A549 (cell line): ENCODE measurements around the gene SPSB4. TPM values are rescaled to one million over a fixed set of nuclear protein-coding genes. Genes with fewer than 3 reads are reported as not detected.

Source experiments
- ATAC-seq, 2 experiments: fragments of 200-7000 bp in 1 of 2; fragments of >200 bp in 1 of 2; cut with Nextera tagmentation in 1 of 2; cut with Tn5 transposase in 1 of 2; 3 replicates each; pipeline versions ENCODE4 v1.8.0 to v1.9.1; 2018 to 2020; ENCODE audit warnings: mild to moderate bottlenecking in 1 of 2, moderate library complexity in 1 of 2
- CTCF ChIA-PET: fragments of 300-600 bp; sonication (Branson Sonifier 250); formaldehyde crosslinking; extraction: SDS; loops from one replicate; lab custom pipeline; 2021; ENCODE audit warnings: antibody characterized with exemption, inconsistent platforms; lab: Yijun Ruan, JAX
- POLR2A ChIA-PET: fragments of 350-600 bp; formaldehyde crosslinking; extraction: SDS; loops from one replicate; lab custom pipeline; 2021; ENCODE audit warnings: antibody characterized with exemption, inconsistent platforms; lab: Yijun Ruan, JAX
- DNase-seq, 2 experiments: peaks; one replicate each; pipeline versions ENCODE4 v3.0.0 to v3.0.0-alpha.2; 2011 to 2016; ENCODE audit warnings: low read depth in 1 of 2, low spot score in 1 of 2
- FAIRE-seq: peaks from 2 replicates; lab custom pipeline; 2011; peaks lifted over from hg19 to GRCh38; lab: Jason Lieb, UNC
- H3K27ac ChIP-seq, 2 experiments: fragments of >200 bp; sonication (Bioruptor Twin); formaldehyde crosslinking; 3 replicates each; pipeline ENCODE4 v1.5.1; 2016 to 2017
- H3K4me1 ChIP-seq: fragments of >200 bp; sonication (Bioruptor Twin); formaldehyde crosslinking; 3 replicates; pipeline ENCODE4 v1.6.1; 2016
- H3K4me2 ChIP-seq: fragments of >200 bp; sonication (Bioruptor Twin); formaldehyde crosslinking; 3 replicates; pipeline ENCODE4 v1.6.1; 2016
- H3K4me3 ChIP-seq: fragments of >200 bp; sonication (Bioruptor Twin); formaldehyde crosslinking; 3 replicates; pipeline ENCODE4 v1.5.1; 2016
- H3K9me3 ChIP-seq: fragments of >200 bp; sonication (Bioruptor Twin); formaldehyde crosslinking; 3 replicates; pipeline ENCODE4 v1.6.1; 2016
- ATOH8 ChIP-seq: fragments of 250-450 bp; sonication (Bioruptor Pico); IDR thresholded peaks from 2 replicates; pipeline ENCODE4 v1.5.0; 2020; ENCODE audit warnings: low read depth, mild to moderate bottlenecking, moderate library complexity
- BCL3 ChIP-seq: fragments of >200 bp; sonication (Bioruptor Twin); formaldehyde crosslinking; IDR thresholded peaks from 3 replicates; pipeline ENCODE4 v1.6.1; 2016
- BHLHE40 ChIP-seq: IDR thresholded peaks from 2 replicates; pipeline ENCODE4 v1.6.1; 2012; ENCODE audit warnings: low read depth, low read length, inconsistent platforms
- CEBPB ChIP-seq, 2 experiments: fragments of >200 bp in 1 of 2; sonication (Bioruptor Twin) in 1 of 2; formaldehyde crosslinking in 1 of 2; IDR thresholded peaks; 2 replicates each; pipeline ENCODE4 v1.6.1; 2012 to 2016
- CHD2 ChIP-seq: fragments of 150-350 bp; IDR thresholded peaks from 2 replicates; pipeline ENCODE4 v1.6.1; 2014; ENCODE audit warnings: low read length; ENCODE audit not compliant: partially characterized antibody
- CHD4 ChIP-seq: fragments of 200-600 bp; sonication (generic); IDR thresholded peaks from 2 replicates; pipeline ENCODE4 v1.6.1; 2016; ENCODE audit warnings: antibody characterized with exemption, mild to moderate bottlenecking, borderline replicate concordance
- CTCF ChIP-seq: fragments of >200 bp; sonication (Bioruptor Twin); formaldehyde crosslinking; IDR thresholded peaks from 3 replicates; pipeline ENCODE4 v1.5.1; 2016
- E2F6 ChIP-seq: IDR thresholded peaks from 2 replicates; pipeline ENCODE4 v1.6.1; 2012; ENCODE audit warnings: low read depth, borderline replicate concordance
- EHMT2 ChIP-seq: fragments of 200-600 bp; sonication (generic); IDR thresholded peaks from 2 replicates; pipeline ENCODE4 v1.6.1; 2016; ENCODE audit warnings: antibody characterized with exemption, low read depth, mild to moderate bottlenecking, moderate library complexity
- ELK1 ChIP-seq: fragments of 150-350 bp; IDR thresholded peaks from 2 replicates; pipeline ENCODE4 v1.6.1; 2014; ENCODE audit warnings: low read depth, mild to moderate bottlenecking, low read length
- EP300 ChIP-seq, 2 experiments: fragments of >200 bp; sonication (Bioruptor Twin); formaldehyde crosslinking; IDR thresholded peaks; 2 replicates in 1 of 2; 3 replicates in 1 of 2; pipeline ENCODE4 v1.6.1; 2016 to 2017
- ESRRA ChIP-seq: fragments of 150-350 bp; IDR thresholded peaks from 2 replicates; pipeline ENCODE4 v1.6.1; 2014; ENCODE audit warnings: mild to moderate bottlenecking, low read length, borderline replicate concordance
- FOSL2 ChIP-seq, 2 experiments: fragments of 450-650 bp in 1 of 2; fragments of >200 bp in 1 of 2; sonication (Bioruptor Twin) in 1 of 2; formaldehyde crosslinking; IDR thresholded peaks; 2 replicates each; pipeline versions ENCODE4 v1.5.0 to v1.6.1; 2016 to 2020; ENCODE audit warnings: mild to moderate bottlenecking in 1 of 2, moderate library complexity in 1 of 2
- HEYL ChIP-seq: fragments of 250-450 bp; sonication (Bioruptor Pico); IDR thresholded peaks from 2 replicates; pipeline ENCODE4 v1.8.0; 2021; ENCODE audit warnings: mild to moderate bottlenecking, moderate library complexity
- HMGXB4 ChIP-seq: fragments of 250-450 bp; sonication (Bioruptor Pico); IDR thresholded peaks from 2 replicates; pipeline ENCODE4 v1.5.0; 2021; ENCODE audit warnings: mild to moderate bottlenecking, moderate library complexity, borderline replicate concordance
- JUN ChIP-seq, 2 experiments: fragments of >200 bp; sonication (Bioruptor Twin); formaldehyde crosslinking; IDR thresholded peaks; 2 replicates in 1 of 2; 3 replicates in 1 of 2; pipeline ENCODE4 v1.6.1; 2016 to 2017
- KDM1A ChIP-seq: fragments of 200-600 bp; sonication (generic); IDR thresholded peaks from 2 replicates; pipeline ENCODE4 v1.6.1; 2016; ENCODE audit warnings: low read depth, mild to moderate bottlenecking
- KDM5A ChIP-seq: fragments of 200-600 bp; sonication (generic); IDR thresholded peaks from 2 replicates; pipeline ENCODE4 v1.6.1; 2016; ENCODE audit warnings: antibody characterized with exemption, mild to moderate bottlenecking
- MAX ChIP-seq: IDR thresholded peaks from 2 replicates; pipeline ENCODE4 v1.6.1; 2012
- NPAS2 ChIP-seq: fragments of 250-450 bp; sonication (Bioruptor Pico); IDR thresholded peaks from 2 replicates; pipeline ENCODE4 v1.8.0; 2022; ENCODE audit warnings: mild to moderate bottlenecking, moderate library complexity, borderline replicate concordance
- NR3C1 ChIP-seq: fragments of >200 bp; sonication (Bioruptor Twin); formaldehyde crosslinking; IDR thresholded peaks from 3 replicates; pipeline ENCODE4 v1.6.1; 2017
- PBX3 ChIP-seq: IDR thresholded peaks from 2 replicates; pipeline ENCODE4 v1.6.1; 2012
- PHF8 ChIP-seq: fragments of 200-600 bp; sonication (generic); IDR thresholded peaks from 2 replicates; pipeline ENCODE4 v1.6.1; 2016; ENCODE audit warnings: low read depth, mild to moderate bottlenecking, antibody characterized with exemption, moderate library complexity, borderline replicate concordance
- POLR2A ChIP-seq: IDR thresholded peaks from 2 replicates; pipeline ENCODE4 v1.6.1; 2012; ENCODE audit warnings: mild to moderate bottlenecking, low read length
- POLR2AphosphoS2 ChIP-seq: conservative IDR thresholded peaks from 2 replicates; pipeline ENCODE4 v1.6.1; 2012; ENCODE audit warnings: low read length, improper control_type of control experiment, inconsistent platforms
- RAD21 ChIP-seq, 2 experiments: fragments of >200 bp in 1 of 2; sonication (Bioruptor Twin) in 1 of 2; formaldehyde crosslinking in 1 of 2; IDR thresholded peaks in 1 of 2; conservative IDR thresholded peaks in 1 of 2; 2 replicates in 1 of 2; 3 replicates in 1 of 2; pipeline ENCODE4 v1.6.1; 2012 to 2018; ENCODE audit warnings: inconsistent platforms in 1 of 2
- RARB ChIP-seq: fragments of 250-450 bp; sonication (Bioruptor Pico); IDR thresholded peaks from 2 replicates; pipeline ENCODE4 v1.8.0; 2021; ENCODE audit warnings: mild to moderate bottlenecking, moderate library complexity
- RCOR1 ChIP-seq: fragments of 150-350 bp; IDR thresholded peaks from 2 replicates; pipeline ENCODE4 v1.6.1; 2014; ENCODE audit warnings: antibody characterized with exemption, low read length, low read depth
- RNF2 ChIP-seq: fragments of 200-600 bp; sonication (generic); IDR thresholded peaks from 2 replicates; pipeline ENCODE4 v1.6.1; 2016; ENCODE audit warnings: low read depth, mild to moderate bottlenecking, antibody characterized with exemption, moderate library complexity, borderline replicate concordance
- SMC3 ChIP-seq: fragments of >200 bp; sonication (Bioruptor Twin); formaldehyde crosslinking; IDR thresholded peaks from 3 replicates; pipeline ENCODE4 v1.6.1; 2018; ENCODE audit warnings: inconsistent platforms
- SREBF2 ChIP-seq: fragments of 450-650 bp; IDR thresholded peaks from 2 replicates; pipeline ENCODE4 v1.6.1; 2014; ENCODE audit warnings: mild to moderate bottlenecking, moderate library complexity
- TFCP2L1 ChIP-seq: fragments of 250-450 bp; sonication (Bioruptor Pico); IDR thresholded peaks from 2 replicates; pipeline ENCODE4 v1.5.0; 2021; ENCODE audit warnings: mild to moderate bottlenecking
- ZSCAN20 ChIP-seq: fragments of 250-450 bp; sonication (Bioruptor Pico); IDR thresholded peaks from 2 replicates; pipeline ENCODE4 v1.8.0; 2022; ENCODE audit warnings: mild to moderate bottlenecking, moderate library complexity
- WGBS: methylation state at CpG from one replicate; pipeline ENCODE4 v1.1.6; 2017; ENCODE audit errors: missing lambda C conversion rate; 5-methylcytosine and 5-hydroxymethylcytosine counted together
- polyA plus RNA-seq, 4 experiments: library from polyadenylated mRNA; depleted of rRNA in 3 of 4; stranded (reverse); fragments of >200 nt; fragmentation: RNase III in 1 of 4; extraction: RNeasy Plus Mini Kit Qiagen cat#74134 plus additional on column Dnase treatment in 1 of 4; gene quantifications; 2 replicates in 3 of 4; 3 replicates in 1 of 4; pipeline ENCODE4 v1.2.3, GENCODE V29; 2011 to 2017

Gene SPSB4
- polyA plus RNA-seq, 2 of the 4 experiments (the other 2 are of a cell fraction), result 0.03 to 0.04 TPM

GRCh38 chr3:141192345-141192744 lies 141.2 kb downstream of the SPSB4 start:
- ChIA-PET POLR2A (no interaction called here), CTCF (interaction anchor here (0.6 to 2.5 kb wide), 22 partner anchors 9 to 294 kb away, joined by 3 to 27 read pairs (median 4); partner anchors contain the start of genes PXYLP1 and SPSB4)
- H3K4me3 ChIP-seq, result no peak overlapping the region
- ATAC-seq (peak; percentile 99 to 100), DNase-seq (peak; percentile 58 to 90), FAIRE-seq (no peak)
- H3K27ac ChIP-seq, result no peak overlapping the region
- no peaks in the 10 kb centered on the region for H3K9me3 ChIP-seq
- H3K4me2 ChIP-seq, result 0 out of 3 replicates have a peak overlapping the region, but pooled peaks have one; percentile 34
- H3K4me1 ChIP-seq, result no peaks in the 10 kb centered on the region
- WGBS, result 4% methylated on average over 11 of the region's 11 CpGs
- no peak for TF ChIP-seq ESRRA
- TF ChIP-seq EHMT2, result no peak
- TF ChIP-seq HMGXB4 (CRISPR knock-in tag), result no peak
- TF ChIP-seq BHLHE40, result no peak
- no peak for TF ChIP-seq CHD4
- TF ChIP-seq RARB (CRISPR knock-in tag), result no peak
- no peak for TF ChIP-seq BCL3
- no peak for TF ChIP-seq NPAS2 (CRISPR knock-in tag)
- peak; percentile 87 to 88 for TF ChIP-seq RAD21 (conservative IDR thresholded peaks at IDR 0.05 in 1 of 2, IDR thresholded peaks at IDR 0.05 in 1 of 2)
- TF ChIP-seq CHD2, result no peak
- TF ChIP-seq CEBPB (IDR thresholded peaks at IDR 0.05), result no peak
- no peak for TF ChIP-seq RNF2
- peak; percentile 82 for TF ChIP-seq CTCF
- TF ChIP-seq PHF8, result no peak
- no peak for TF ChIP-seq ZSCAN20 (CRISPR knock-in tag)
- TF ChIP-seq E2F6, result no peak
- no peak for TF ChIP-seq EP300 (IDR thresholded peaks at IDR 0.05)
- no peak for TF ChIP-seq KDM1A
- no peak for TF ChIP-seq FOSL2 (IDR thresholded peaks at IDR 0.05)
- TF ChIP-seq FOSL2 (CRISPR knock-in tag; IDR thresholded peaks at IDR 0.05), result 0 out of 2 replicates have a peak, but pooled peaks have one; percentile 9
- peak; percentile 60 for TF ChIP-seq MAX
- TF ChIP-seq ATOH8 (CRISPR knock-in tag), result no peak
- TF ChIP-seq JUN (IDR thresholded peaks at IDR 0.05), result no peak
- TF ChIP-seq KDM5A, result no peak
- TF ChIP-seq ELK1, result no peak
- no peak for TF ChIP-seq PBX3
- no peak for TF ChIP-seq POLR2A
- no peak for TF ChIP-seq POLR2AphosphoS2
- TF ChIP-seq SREBF2, result no peak
- no peak for TF ChIP-seq TFCP2L1 (CRISPR knock-in tag)
- no peak for TF ChIP-seq NR3C1
- no peak for TF ChIP-seq HEYL
- no peak for TF ChIP-seq RCOR1
- peak; percentile 78 for TF ChIP-seq SMC3
